GM21529 (cell line): ENCODE data around the gene SIMC1.
"Not testable (repeated sequence)": the region's sequence is repeated elsewhere in the genome, so short reads cannot be mapped to it uniquely, and the experiment has no call there.

Source experiments
- ATAC-seq: cut with Tn5 transposase; IDR thresholded peaks from one replicate; pipeline ENCODE4 v1.9.1; 2021; ENCODE audit not compliant: unreplicated experiment

The SIMC1 gene

GRCh38 chr5:176237971-176238644 lies at the start of gene SIMC1:
Gene SIMC1, plus strand, starts transcription at chr5:176238424. Its CDS starts 85 bp downstream, at chr5:176238509.
- peak; percentile 82 for ATAC-seq

DNA sequence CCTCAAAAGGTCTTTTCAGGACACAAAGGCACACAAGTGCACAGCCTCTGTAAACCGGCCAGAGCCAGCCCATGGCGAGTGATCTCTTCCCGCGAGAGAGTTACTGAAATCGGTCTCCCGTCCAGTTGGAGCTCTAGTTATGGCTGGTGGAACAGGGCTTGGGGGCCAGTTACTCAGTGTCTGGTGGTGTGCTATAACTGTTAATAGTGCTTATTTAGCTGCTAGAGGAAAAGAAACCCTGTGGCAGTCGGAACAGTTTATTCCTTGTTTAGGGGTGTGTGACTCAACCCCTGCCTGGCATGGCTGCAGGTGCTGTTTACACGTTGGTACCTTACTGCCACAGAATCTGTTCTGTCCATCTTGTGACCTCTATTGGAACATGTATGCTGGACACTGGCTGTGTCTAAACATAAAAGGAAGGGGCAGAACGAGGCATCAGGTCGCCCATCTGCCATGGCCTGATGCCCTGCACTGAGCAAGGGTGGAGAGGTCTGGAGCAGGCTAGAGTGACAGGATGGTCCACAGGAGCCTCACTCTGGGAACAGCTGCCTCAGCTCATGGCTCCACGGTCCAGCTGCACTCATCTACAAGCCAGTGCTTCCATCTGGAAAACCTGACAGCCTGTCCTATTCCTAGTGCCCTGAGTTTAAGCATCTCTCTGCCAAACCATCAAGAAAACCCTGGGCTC lies 49.6 kb upstream of the SIMC1 start:
- ATAC-seq, result no peak

DNA sequence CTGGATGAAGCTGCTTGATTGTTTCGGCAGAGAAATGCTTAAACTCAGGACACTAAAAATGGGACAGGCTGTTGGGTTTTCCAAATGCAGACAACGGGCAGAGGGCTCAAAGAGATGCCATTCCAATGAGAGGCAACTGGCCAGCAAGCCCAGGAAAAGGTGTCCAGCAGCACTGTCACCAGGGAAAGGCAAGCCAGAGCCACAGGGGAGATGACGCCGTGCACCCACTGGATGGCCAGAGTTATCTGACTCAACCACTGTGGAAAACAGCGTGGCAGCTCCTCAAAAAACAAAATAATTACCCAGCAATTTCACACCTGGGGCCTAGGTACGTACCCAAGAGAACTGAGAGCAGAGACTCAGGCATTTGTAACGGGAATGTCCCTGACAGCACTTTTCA lies 48.4 kb upstream of the SIMC1 start:
- no peak for ATAC-seq

DNA sequence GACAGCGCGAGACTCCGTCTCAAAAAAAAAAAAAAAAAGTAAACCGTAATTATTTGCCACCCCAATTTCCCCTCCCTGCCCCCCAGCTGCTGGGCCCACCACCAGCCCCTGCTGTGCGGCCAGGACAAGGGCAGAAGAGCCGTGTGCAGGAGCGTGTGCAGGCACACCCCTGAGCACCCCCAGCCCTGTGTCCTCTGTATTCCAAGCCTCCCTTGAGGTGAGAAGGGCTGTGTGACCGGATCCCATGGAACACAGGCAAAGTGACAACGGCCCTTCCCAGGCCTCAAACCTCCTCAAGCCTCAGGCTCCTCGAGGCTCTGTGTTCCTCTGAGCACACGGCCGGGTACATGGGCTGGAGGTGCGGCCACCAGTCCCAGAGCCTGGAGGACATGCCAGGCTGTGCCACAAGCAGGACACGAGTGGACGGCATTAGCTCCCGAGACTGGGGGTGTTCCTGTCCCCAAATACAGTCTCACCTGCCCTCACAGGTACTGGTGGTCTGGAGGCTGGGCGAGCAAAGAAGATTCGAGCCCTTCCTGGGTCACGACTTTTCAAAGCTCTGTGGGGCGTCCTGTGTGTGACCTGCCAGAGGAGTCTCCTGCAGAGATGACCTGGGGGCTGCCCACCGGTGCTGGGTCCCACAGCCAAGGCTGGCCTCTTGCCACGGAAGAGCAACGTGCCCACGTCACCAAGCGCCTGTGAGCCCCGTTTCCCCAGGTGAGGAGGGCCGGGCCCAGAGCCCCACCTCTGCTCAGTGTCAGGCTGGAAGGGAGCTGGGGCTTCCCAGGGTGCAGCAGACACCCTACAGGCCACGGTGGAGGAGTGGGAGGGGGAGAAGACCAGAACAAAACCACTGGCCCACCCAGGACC lies 47.1 kb upstream of the SIMC1 start:
- ATAC-seq, result no peak

- no peak for ATAC-seq
These were observed 46.0 kb upstream of the SIMC1 start for GRCh38 chr5:176192094-176192721.

- ATAC-seq, result not testable (repeated sequence)
These were observed 45.5 kb upstream of the SIMC1 start for GRCh38 chr5:176192722-176193117.

- not testable (repeated sequence) for ATAC-seq
These were observed 44.6 kb upstream of the SIMC1 start for GRCh38 chr5:176193636-176194035.

GRCh38 chr5:176194238-176195083 lies 43.8 kb upstream of the SIMC1 start:
- not testable (repeated sequence) for ATAC-seq

GRCh38 chr5:176195084-176195413 lies 43.2 kb upstream of the SIMC1 start:
- ATAC-seq, result not testable (repeated sequence)

GRCh38 chr5:176195487-176196207 lies 42.6 kb upstream of the SIMC1 start:
- not testable (repeated sequence) for ATAC-seq

DNA sequence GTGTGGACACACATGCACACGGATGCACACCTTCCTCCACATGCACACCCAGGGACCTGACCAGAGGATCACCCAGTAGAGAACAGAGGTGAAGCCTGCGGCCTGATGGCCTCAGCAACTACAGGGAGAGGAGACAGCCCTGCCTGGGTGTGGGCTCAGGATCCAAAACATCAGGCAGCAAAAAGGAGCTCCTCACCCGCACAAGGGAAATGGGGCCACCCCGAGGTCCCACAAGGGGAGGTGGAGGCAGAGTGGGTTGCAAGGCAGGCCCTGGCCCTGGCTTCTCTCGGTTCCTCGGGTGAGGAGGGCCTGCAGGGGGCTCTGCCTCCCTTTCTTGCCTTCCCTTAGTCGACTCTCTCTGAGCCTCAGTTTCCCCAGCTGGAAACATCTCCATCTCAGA lies 41.4 kb upstream of the SIMC1 start:
- ATAC-seq, result not testable (repeated sequence)

DNA sequence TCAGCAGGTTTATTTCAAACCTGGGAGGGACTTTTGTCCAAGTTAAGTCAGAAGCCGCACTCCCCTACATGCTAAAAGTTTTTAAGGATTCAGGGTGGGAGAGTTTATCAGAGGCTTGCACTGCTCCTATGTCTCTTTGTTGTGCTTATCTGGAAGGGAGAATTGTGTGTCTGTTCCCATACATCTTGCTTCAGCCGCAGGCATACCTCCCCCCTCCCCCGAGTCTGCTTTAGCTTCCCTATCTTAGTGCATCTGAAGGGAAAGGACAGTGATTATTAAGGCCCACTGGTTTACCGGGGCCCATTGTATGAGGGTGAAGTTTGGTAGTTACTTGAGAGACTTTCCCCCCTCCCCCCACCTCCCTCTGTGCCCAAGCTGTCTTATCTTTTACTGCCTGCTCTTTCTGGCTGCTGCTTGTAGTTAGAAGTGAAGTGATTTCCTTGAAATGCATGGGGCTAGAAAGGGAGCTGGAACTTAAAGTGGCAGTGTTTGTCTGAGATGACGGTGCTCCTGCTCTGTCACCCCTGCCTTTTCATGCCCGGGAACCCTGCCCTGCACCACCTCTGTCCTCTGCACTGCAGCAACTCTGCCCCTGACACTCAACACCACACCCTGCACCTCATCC lies 40.9 kb upstream of the SIMC1 start:
- ATAC-seq, result not testable (repeated sequence)

GRCh38 chr5:176198299-176198698 lies 39.9 kb upstream of the SIMC1 start:
- not testable (repeated sequence) for ATAC-seq

GRCh38 chr5:176198991-176199733 lies 39.1 kb upstream of the SIMC1 start:
- ATAC-seq, result not testable (repeated sequence)

GRCh38 chr5:176199803-176200399 lies 38.3 kb upstream of the SIMC1 start:
- ATAC-seq, result not testable (repeated sequence)

GRCh38 chr5:176201811-176202210 lies 36.4 kb upstream of the SIMC1 start:
- ATAC-seq, result no peak

GRCh38 chr5:176203086-176203485 lies 35.1 kb upstream of the SIMC1 start:
- ATAC-seq, result no peak

DNA sequence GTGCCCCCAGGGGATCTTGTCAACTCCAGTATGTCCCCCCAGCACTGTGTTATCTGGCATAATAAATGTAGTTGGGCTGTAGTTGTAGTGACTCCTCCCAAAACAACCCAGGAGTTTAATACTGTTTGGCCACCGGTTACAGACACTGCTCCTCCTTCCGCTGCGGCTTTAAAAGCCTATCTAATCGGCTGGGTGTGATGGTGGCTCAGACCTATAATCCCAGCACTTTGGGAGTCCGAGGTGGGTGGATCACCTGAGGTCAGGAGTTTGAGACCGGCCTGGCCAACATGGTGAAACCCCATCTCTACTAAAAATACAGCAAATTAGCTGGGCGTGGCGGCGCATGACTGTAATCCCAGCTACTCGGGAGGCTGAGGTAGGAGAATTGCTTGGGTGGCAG lies 34.7 kb upstream of the SIMC1 start:
- ATAC-seq, result not testable (repeated sequence)
